GM23248 (cell line): Measurements from ENCODE around the gene MRPL18.

Experiments used
- EZH2 ChIP-seq: fragments of 200-600 bp; sonication (generic); IDR thresholded peaks from 2 replicates; pipeline ENCODE4 v1.6.1; 2018; ENCODE audit warnings: antibody characterized with exemption, mild to moderate bottlenecking; ENCODE audit not compliant: insufficient read depth, poor library complexity, severe bottlenecking
- EZH2phosphoT487 ChIP-seq: fragments of 200-600 bp; sonication (generic); IDR thresholded peaks from 2 replicates; pipeline ENCODE4 v1.6.1; 2018; ENCODE audit warnings: antibody characterized with exemption, moderate library complexity, mild to moderate bottlenecking, low read depth; ENCODE audit not compliant: insufficient read depth

DNA sequence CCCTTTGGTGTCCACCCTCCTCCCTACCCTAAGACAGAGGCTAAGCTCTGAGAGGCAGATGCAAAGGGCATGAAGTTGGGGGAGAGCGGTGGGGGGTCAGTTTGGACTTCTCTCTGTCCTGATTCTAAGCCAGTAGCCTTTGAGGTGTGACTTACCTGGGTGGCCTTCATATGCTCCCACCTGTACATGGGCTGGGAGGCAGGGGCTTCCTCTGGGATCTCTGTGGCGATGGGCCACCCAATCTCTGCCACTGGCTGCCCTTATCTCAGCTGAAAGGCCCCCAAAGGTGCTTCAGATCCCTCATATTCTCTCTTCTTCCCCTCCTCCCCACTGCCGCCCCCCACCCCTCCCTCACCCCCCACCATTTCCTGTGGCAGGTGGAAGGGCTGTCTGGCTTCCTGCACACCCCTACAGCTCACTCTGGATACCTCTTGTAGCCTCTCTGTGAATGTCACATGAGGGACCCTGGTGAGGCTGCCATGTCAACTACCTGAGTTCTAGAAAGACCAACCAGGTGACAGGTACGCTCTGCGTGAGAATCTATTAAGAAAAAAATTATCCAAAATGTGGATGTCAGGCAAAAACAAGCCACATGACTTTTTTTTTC, 43.8 kb downstream of the MRPL18 start:
- TF ChIP-seq EZH2phosphoT487 (no peak), EZH2 (no peak)
